Vagina (tissue), 2 donors: ENCODE results near the gene ZEB2. TPM values are rescaled to one million over a fixed set of nuclear protein-coding genes. Genes with fewer than 3 reads are reported as not detected.

Experiments
- DNase-seq, 2 donors: peaks; one replicate each; pipeline ENCODE4 v3.0.0-alpha.2; 2017; ENCODE audit errors: extremely low spot score in 2 of 2
- H3K27ac ChIP-seq: fragments of 200-600 bp; sonication (generic); one replicate; pipeline ENCODE4 v1.5.1; 2019
- H3K27me3 ChIP-seq: fragments of 200-600 bp; sonication (generic); one replicate; pipeline ENCODE4 v1.5.1; 2019
- H3K36me3 ChIP-seq, 2 donors: fragments of 200-600 bp; sonication (generic); one replicate each; pipeline ENCODE4 v1.5.1; 2017 to 2019
- H3K4me1 ChIP-seq: fragments of 200-600 bp; sonication (generic); one replicate; pipeline ENCODE4 v1.5.1; 2019
- H3K4me3 ChIP-seq, 2 donors: fragments of 200-600 bp; sonication (generic); 1 replicate in 1 of 2; 2 replicates in 1 of 2; pipeline ENCODE4 v1.5.1; 2016 to 2019
- H3K9me3 ChIP-seq: fragments of 200-600 bp; sonication (generic); one replicate; pipeline ENCODE4 v1.5.1; 2019
- POLR2A ChIP-seq, 2 donors: fragments of 450-650 bp; IDR thresholded peaks; one replicate each; pipeline ENCODE4 v1.6.1; 2017; ENCODE audit warnings: antibody characterized with exemption in 2 of 2, mild to moderate bottlenecking in 2 of 2, moderate library complexity in 2 of 2
- POLR2AphosphoS5 ChIP-seq, 2 donors: sonication (generic); formaldehyde crosslinking; IDR thresholded peaks; one replicate each; pipeline ENCODE4 v1.9.0; 2017; ENCODE audit warnings: antibody characterized with exemption in 2 of 2, mild to moderate bottlenecking in 2 of 2, low read depth in 1 of 2; ENCODE audit not compliant: insufficient read depth in 1 of 2
- intact Hi-C: fragments of 100-400 bp; cut with DNase I; formaldehyde crosslinking; loops from one replicate; pipeline ENCODE4 v1.15.1; 2023
- total RNA-seq: library from RNA; depleted of rRNA; stranded (reverse); fragments of >200 nt; gene quantifications from one replicate; pipeline ENCODE4 v1.2.3, GENCODE V29; 2016
- TF ChIP-seq, protein P1 (sequence below), 3 experiments: fragments of 450-650 bp in 2 of 3; fragments of 200-600 bp in 1 of 3; sonication (generic) in 1 of 3; IDR thresholded peaks; one replicate each; pipeline ENCODE4 v1.5.1; 2017 to 2019; ENCODE audit warnings: antibody characterized with exemption in 3 of 3, mild to moderate bottlenecking in 2 of 3, moderate library complexity in 2 of 3

The ZEB2 gene
- total RNA-seq, 1 donor from 2014 or later: 63.6 TPM

GRCh38 chr2:144516411-144516980, 3.4 kb downstream of the ZEB2 start:
- H3K4me1 ChIP-seq: peaks cover 7% of the 10 kb centered on the region
- peak overlapping the region; percentile 70 to 84 for H3K4me3 ChIP-seq
- TF ChIP-seq, protein P1, sequence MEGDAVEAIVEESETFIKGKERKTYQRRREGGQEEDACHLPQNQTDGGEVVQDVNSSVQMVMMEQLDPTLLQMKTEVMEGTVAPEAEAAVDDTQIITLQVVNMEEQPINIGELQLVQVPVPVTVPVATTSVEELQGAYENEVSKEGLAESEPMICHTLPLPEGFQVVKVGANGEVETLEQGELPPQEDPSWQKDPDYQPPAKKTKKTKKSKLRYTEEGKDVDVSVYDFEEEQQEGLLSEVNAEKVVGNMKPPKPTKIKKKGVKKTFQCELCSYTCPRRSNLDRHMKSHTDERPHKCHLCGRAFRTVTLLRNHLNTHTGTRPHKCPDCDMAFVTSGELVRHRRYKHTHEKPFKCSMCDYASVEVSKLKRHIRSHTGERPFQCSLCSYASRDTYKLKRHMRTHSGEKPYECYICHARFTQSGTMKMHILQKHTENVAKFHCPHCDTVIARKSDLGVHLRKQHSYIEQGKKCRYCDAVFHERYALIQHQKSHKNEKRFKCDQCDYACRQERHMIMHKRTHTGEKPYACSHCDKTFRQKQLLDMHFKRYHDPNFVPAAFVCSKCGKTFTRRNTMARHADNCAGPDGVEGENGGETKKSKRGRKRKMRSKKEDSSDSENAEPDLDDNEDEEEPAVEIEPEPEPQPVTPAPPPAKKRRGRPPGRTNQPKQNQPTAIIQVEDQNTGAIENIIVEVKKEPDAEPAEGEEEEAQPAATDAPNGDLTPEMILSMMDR (IDR thresholded peaks at IDR 0.05): no peak
- no peak for TF ChIP-seq POLR2A (IDR thresholded peaks at IDR 0.05)
- no peak for TF ChIP-seq POLR2AphosphoS5 (IDR thresholded peaks at IDR 0.05; ENCODE audit: insufficient read depth in 1 of 2, low read depth in 1 of 2)
- H3K36me3 ChIP-seq: no peaks in the 10 kb centered on the region
- DNase-seq: no peak
- H3K9me3 ChIP-seq: no peaks in the 10 kb centered on the region
- intact Hi-C loops: loop anchor here (1.0 to 5.0 kb wide), 7 partner anchors 64 to 1236 kb away; a partner anchor contains a TSS
- H3K27ac ChIP-seq: peak overlapping the region; percentile 99
- no peaks in the 10 kb centered on the region for H3K27me3 ChIP-seq

DNA sequence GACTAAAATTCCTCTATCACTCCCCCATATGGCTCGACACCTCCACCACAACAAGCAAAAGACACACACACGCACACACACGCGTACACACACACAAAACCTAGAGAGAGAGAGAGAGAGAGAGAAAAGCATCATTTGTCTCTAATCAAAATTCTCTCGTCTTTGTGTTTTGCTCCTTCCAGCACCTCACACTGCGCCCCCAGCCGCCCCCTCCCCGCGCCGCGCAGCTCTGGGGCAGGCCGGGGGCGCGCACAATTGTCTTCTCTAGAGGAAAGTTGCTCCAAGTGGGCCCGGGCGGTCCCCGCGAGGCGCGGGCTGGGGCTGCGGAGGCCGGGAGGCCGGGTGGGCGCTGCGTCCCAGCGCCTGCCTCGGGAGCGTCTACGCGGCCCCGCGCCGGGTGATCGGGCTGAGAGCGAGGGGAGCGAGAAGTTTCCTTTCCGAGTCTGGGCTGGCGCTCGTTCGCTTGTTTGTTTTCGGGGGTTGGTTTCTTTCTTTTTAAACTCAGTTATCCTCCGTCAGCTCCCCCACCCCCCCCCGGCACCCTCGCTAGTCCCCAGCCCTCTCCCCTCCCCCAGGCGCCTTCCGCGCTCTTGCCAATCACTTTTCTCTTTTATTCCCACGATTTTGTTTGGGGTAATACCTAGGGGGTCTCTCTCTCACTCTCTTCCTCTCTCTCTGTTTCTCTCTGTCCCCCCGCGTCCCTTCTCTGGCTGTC, 4.1 kb downstream of the ZEB2 start:
- Histone ChIP-seq H3K27ac (peak overlapping the region; percentile 99), H3K4me1 (peaks cover 7% of the 10 kb centered on the region), H3K4me3 (peak overlapping the region; percentile 70 to 84), H3K36me3 (no peaks in the 10 kb centered on the region), H3K9me3 (no peaks in the 10 kb centered on the region), H3K27me3 (no peaks in the 10 kb centered on the region)
- DNase-seq: no peak
- TF ChIP-seq POLR2A (IDR thresholded peaks at IDR 0.05): no peak
- TF ChIP-seq, protein P1 (IDR thresholded peaks at IDR 0.05): no peak
- TF ChIP-seq POLR2AphosphoS5 (IDR thresholded peaks at IDR 0.05; ENCODE audit: insufficient read depth in 1 of 2, low read depth in 1 of 2): peak in 1 of 2 donors; percentile 29
- intact Hi-C loops: loop anchor here (1.0 to 5.0 kb wide), 7 partner anchors 64 to 1236 kb away; a partner anchor contains a TSS

DNA sequence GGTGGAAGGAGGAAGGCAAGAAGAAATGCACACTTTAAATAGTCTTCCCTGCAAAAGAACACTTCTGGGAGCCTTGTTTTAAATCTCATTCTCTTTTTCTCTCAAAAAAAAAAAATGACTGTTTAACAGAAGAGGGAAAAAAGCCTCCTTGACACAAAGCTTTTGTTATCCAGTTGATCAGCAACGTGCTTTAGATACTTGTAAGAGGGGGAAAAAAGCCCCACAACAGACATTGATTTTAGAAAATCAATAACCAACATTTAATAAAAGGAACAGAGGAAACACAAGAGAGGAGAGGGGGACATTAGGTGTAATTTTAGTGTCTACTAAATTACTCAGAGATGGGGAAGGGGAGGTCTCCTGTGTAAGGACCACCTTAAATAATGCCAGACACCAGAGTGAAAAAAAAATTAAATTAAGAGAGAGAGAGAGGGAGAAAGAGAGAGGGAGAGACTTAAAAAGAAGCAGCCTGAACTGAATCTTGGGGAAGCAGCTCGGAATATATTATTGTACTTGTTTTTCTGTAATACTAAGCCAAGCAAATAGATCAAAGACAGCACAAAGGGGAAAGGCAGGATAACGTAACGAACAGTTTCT, 4.7 kb downstream of the ZEB2 start:
- H3K27me3 ChIP-seq: no peaks in the 10 kb centered on the region
- intact Hi-C loops: loop anchor here (5.0 kb wide), 6 partner anchors 63 to 1237 kb away; a partner anchor contains a TSS
- TF ChIP-seq, protein P1 (IDR thresholded peaks at IDR 0.05): no peak
- TF ChIP-seq POLR2A (IDR thresholded peaks at IDR 0.05) (no peak), POLR2AphosphoS5 (IDR thresholded peaks at IDR 0.05; ENCODE audit: insufficient read depth in 1 of 2, low read depth in 1 of 2) (no peak)

DNA sequence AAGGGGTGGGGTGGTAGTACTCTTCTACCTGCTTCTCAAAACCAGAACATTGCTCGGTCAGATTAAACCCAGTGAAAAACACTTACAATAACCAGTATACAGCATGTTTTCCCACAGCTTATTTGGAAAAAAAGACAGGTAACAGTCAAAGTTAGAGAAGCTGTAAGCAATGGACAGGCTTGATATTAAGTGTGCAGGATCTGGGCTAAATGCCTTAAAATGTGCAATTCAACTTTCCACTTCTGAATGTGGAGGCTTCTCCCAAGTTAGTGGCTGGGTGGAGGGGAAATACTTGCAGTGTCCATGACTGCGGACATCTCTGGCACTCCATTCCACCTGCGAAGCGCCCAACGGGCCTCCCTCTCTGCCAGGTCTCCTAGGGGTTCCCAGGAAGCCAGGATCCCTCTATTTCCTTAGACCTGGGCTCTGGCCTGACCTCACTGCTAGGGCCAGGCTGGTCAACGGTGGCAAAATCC, 5.3 kb downstream of the ZEB2 start:
- no peak for TF ChIP-seq POLR2AphosphoS5 (IDR thresholded peaks at IDR 0.05; ENCODE audit: insufficient read depth in 1 of 2, low read depth in 1 of 2)
- TF ChIP-seq, protein P1 (IDR thresholded peaks at IDR 0.05): no peak
- no peak for TF ChIP-seq POLR2A (IDR thresholded peaks at IDR 0.05)
- H3K4me1 ChIP-seq: peaks cover 9% of the 10 kb centered on the region
- H3K27ac ChIP-seq: peak overlapping the region; percentile 99
- DNase-seq: no peak
- no peaks in the 10 kb centered on the region for H3K27me3 ChIP-seq
- no peaks in the 10 kb centered on the region for H3K9me3 ChIP-seq
- H3K36me3 ChIP-seq: no peaks in the 10 kb centered on the region
- H3K4me3 ChIP-seq: peak overlapping the region; percentile 70 to 84
- intact Hi-C loops: loop anchor here (5.0 kb wide), 6 partner anchors 62 to 1238 kb away; a partner anchor contains a TSS

More for the DNA sequence above, 4.7 kb downstream of the ZEB2 start:
- Histone ChIP-seq H3K27ac (peak overlapping the region; percentile 99), H3K9me3 (no peaks in the 10 kb centered on the region), H3K36me3 (no peaks in the 10 kb centered on the region), H3K4me1 (peaks cover 7% of the 10 kb centered on the region), H3K4me3 (peak overlapping the region; percentile 70 to 84)
- DNase-seq: no peak
